ENCODE measurements around the gene PROK1. TPM values are rescaled to one million over a fixed set of nuclear protein-coding genes. Genes with fewer than 3 reads are reported as not detected.

PROK1 gene
- total RNA-seq, 3 donors from 2014 or later: not detected

DNA sequence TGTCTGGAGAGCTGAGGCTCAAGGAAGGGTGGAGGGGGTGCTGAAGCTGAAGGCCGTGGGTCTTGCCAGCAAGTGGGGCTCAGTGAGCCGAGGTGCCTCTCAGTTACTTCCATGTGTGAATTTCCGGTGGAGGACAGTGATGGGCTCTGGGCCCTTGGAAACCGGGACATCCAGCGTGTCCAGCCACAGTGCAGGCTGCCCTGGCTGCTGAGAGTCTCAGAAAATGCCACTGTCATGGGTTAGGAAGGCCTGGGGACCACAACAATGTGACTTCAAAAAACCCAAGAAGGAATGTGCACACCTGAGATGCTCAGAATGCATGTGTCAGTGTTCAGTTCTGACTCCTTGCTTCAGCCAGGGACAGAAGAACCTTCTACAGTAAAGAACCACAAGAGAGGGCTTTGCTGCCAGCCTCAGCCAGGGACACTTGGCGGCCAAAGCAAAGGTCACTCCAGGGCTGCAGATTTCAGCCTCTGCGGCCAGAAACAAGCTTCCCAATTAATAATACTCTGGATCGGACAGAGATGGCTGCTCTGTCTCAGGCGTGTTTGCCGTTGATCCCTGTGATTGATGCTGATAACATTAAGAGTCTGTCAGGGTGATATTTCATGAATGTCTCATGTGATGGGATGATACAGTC, 30.8 kb upstream of the PROK1 start:
- Histone ChIP-seq H3K4me1 (ENCODE audit: low read depth) (no peaks in the 10 kb centered on the region), H3K36me3 (ENCODE audit: low read depth) (no peaks in the 10 kb centered on the region), H3K9me3 (no peaks in the 10 kb centered on the region), H3K4me3 (no peak overlapping the region)
- TF ChIP-seq, protein P1, sequence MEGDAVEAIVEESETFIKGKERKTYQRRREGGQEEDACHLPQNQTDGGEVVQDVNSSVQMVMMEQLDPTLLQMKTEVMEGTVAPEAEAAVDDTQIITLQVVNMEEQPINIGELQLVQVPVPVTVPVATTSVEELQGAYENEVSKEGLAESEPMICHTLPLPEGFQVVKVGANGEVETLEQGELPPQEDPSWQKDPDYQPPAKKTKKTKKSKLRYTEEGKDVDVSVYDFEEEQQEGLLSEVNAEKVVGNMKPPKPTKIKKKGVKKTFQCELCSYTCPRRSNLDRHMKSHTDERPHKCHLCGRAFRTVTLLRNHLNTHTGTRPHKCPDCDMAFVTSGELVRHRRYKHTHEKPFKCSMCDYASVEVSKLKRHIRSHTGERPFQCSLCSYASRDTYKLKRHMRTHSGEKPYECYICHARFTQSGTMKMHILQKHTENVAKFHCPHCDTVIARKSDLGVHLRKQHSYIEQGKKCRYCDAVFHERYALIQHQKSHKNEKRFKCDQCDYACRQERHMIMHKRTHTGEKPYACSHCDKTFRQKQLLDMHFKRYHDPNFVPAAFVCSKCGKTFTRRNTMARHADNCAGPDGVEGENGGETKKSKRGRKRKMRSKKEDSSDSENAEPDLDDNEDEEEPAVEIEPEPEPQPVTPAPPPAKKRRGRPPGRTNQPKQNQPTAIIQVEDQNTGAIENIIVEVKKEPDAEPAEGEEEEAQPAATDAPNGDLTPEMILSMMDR (IDR thresholded peaks at IDR 0.05): no peak
- no peak for ATAC-seq
- intact Hi-C loops (cut with DNase I, micrococcal nuclease): no loop called here
- DNase-seq: no peak

DNA sequence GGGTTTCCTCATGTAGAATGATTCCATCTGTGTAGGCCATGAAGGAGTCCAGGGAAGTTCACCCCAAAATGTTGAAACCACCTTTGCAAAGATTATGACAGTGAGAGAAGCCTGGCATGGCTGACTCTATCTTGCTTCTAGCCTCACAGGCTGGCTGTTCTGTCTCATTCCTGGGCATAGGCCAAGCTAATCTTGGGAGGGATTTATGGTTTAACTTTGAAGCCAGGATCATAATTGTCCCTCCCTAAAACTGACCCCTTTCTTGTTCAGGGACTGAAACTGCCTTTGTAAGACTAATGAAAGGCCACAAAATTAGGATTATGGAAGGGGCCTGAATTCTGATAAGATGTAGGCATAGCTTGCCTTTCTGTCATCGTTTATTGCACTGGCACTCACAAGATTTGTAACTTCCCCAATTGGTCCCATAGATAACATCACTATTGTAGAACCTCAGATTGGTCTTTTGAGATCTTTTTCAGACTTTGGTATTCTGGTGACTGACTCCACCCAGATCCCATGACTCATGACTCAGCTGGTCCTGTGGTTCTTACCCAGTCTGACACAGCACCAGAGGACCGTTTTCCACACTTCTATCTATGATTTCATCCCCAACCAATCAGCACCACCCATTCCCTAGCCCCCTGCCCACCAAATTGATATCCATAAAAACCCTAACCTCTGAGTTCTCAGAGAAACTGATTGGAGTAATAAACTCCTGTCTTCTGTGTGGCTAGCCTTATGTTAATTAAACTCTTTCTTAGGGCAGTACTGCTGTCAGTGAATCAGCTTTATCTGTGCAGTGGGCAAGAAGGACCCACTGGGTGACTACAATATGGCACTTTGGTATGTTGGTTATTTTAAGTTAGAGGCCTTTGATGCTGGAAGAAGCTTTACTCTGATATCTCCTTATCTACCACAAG, 29.8 kb upstream of the PROK1 start:
- no peak for DNase-seq
- TF ChIP-seq, protein P1 (IDR thresholded peaks at IDR 0.05): no peak
- no peaks in the 10 kb centered on the region for H3K36me3 ChIP-seq (ENCODE audit: low read depth)
- intact Hi-C loops (cut with DNase I, micrococcal nuclease): no loop called here
- no peaks in the 10 kb centered on the region for H3K9me3 ChIP-seq
- H3K4me3 ChIP-seq: no peak overlapping the region
- ATAC-seq: peak; percentile 24
- H3K4me1 ChIP-seq (ENCODE audit: low read depth): no peaks in the 10 kb centered on the region

DNA sequence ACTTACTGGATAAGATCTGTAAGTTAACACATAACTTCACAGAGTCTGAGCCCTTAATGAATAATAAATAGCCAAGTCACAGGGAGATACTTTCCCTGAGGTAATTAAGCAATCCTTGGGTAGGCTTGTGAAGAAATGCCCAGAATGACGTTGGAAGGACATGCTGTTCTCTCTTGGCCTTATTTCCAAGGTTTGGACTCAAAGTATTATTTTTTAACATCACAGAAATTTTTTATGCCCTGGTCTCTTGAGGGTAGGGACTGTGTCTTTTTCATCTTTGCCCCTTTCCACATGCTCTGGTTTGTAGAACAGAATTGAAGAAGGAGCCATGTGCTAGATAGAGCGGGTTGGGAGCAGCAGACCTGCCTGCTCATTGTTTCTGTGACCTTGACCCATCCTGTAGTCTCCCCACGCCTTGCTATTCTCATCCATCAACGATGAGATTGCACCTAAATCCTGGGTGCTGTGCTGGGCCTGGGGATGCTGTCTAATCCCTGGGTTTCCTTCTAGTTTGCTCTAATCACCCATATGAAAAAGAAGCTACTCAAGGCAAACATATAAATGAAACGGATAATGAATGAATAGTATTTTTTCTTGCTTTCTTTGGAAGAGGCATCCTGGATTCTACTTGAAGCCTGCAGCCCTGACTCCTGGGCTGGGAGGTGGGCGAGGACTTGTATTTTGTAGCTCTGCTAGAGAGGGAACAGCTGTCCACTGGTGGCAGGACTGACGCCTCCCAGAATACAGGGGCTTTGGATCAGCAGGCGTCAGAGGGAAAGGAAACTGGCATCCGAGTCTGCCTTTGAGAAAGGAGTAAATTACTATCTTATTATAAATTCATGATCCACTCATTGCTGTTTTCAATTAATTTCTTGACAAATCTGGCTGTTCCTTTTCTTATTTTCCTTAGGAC, 26.0 kb upstream of the PROK1 start:
- H3K9me3 ChIP-seq: no peaks in the 10 kb centered on the region
- DNase-seq (no peak), ATAC-seq (no peak)
- no peaks in the 10 kb centered on the region for H3K36me3 ChIP-seq (ENCODE audit: low read depth)
- no peak overlapping the region for H3K4me3 ChIP-seq
- intact Hi-C loops (cut with DNase I, micrococcal nuclease): no loop called here
- TF ChIP-seq, protein P1 (IDR thresholded peaks at IDR 0.05): no peak
- H3K4me1 ChIP-seq (ENCODE audit: low read depth): no peaks in the 10 kb centered on the region

DNA sequence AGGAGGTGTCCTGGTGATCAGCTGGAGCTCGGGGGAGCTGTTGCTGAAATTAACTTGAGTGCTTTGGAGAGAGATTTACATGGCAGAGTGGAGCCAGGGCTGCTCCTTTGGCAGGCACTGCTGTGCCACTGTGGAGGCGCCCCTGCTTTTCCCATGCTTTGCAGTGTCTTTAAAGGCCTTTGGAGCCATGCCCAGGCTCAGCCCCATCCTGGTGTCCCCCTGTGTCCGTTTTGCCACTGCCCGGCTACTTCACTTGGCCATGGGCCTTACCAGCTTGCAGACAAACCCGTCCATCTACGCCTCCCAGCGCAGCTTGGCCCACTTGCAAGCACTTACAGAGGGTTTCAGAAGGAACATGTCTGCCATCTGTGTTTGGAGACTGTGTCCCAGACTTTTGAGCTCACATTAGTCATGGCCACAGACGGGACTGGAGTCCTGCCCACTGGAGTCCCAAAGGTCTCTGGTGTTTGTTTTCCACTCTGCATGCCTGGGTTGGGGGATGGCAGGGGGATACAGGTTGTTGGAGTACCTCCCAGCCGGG, 25.3 kb upstream of the PROK1 start:
- intact Hi-C loops (cut with DNase I, micrococcal nuclease): no loop called here
- ATAC-seq: no peak
- H3K9me3 ChIP-seq: no peaks in the 10 kb centered on the region

More for the DNA sequence above, 25.3 kb upstream of the PROK1 start:
- Histone ChIP-seq H3K4me1 (ENCODE audit: low read depth) (no peaks in the 10 kb centered on the region), H3K36me3 (ENCODE audit: low read depth) (no peaks in the 10 kb centered on the region), H3K4me3 (no peak overlapping the region)
- DNase-seq: no peak
- TF ChIP-seq, protein P1 (IDR thresholded peaks at IDR 0.05): no peak
